ENCODE results near the gene NDUFS2.

Gene NDUFS2

DNA sequence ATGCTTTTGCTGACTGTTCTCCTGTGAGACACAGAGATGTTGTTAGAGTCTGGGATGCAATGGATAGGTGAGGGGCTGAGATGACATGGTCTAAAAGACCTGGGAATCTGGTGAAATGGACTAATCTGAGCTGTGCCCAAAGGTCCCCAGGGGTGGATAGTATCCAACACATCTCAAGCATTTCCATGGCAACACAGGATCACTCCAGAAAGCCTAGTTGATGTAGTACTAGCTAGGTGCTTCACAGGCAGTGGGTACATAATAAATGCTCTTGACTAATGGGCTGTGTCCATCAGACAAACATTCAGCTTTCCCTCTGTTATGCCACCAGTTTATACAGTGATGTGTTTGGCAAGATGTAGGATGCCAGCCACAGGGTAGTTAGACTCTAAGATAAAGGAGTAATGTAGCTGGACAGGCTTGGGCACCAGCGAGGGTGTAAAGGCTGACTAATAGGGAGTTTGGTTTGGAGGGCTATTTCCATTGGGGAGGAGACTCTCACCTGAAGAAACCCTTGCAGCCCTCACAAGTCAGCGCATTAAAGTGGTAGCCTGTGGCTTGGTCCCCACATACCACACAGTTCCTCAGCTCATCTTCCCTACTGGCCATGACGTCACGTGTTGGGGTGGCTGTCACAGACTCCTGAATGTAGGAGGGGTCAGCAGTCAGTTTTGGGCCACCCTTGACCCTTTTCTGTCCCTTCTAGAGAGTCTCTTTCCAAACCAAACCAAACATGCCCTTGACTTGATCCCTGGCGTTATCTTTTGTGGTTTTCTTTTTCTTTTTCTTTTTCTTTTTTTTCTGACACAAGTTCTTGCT, 34.0 kb downstream of the NDUFS2 start:
- H3K36me3 ChIP-seq (ENCODE audit: insufficient read depth, low read length): no peaks in the 10 kb centered on the region
- no peak overlapping the region for H3K9ac ChIP-seq (ENCODE audit: low read length)
- H3K4me1 ChIP-seq (ENCODE audit: insufficient read depth, low read length, severe bottlenecking): no peaks in the 10 kb centered on the region
- H3K79me2 ChIP-seq (ENCODE audit: insufficient read depth, low read length): no peaks in the 10 kb centered on the region
- no peak overlapping the region for H3K4me3 ChIP-seq (ENCODE audit: low read depth, low read length, poor library complexity, severe bottlenecking)
- TF ChIP-seq, protein P1, sequence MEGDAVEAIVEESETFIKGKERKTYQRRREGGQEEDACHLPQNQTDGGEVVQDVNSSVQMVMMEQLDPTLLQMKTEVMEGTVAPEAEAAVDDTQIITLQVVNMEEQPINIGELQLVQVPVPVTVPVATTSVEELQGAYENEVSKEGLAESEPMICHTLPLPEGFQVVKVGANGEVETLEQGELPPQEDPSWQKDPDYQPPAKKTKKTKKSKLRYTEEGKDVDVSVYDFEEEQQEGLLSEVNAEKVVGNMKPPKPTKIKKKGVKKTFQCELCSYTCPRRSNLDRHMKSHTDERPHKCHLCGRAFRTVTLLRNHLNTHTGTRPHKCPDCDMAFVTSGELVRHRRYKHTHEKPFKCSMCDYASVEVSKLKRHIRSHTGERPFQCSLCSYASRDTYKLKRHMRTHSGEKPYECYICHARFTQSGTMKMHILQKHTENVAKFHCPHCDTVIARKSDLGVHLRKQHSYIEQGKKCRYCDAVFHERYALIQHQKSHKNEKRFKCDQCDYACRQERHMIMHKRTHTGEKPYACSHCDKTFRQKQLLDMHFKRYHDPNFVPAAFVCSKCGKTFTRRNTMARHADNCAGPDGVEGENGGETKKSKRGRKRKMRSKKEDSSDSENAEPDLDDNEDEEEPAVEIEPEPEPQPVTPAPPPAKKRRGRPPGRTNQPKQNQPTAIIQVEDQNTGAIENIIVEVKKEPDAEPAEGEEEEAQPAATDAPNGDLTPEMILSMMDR (IDR thresholded peaks at IDR 0.05; ENCODE audit: low read length): no peak
- TF ChIP-seq EZH2 (IDR thresholded peaks at IDR 0.05; ENCODE audit: borderline replicate concordance, low read length): no peak
- H3K27me3 ChIP-seq (ENCODE audit: insufficient read depth, low read length): no peaks in the 10 kb centered on the region
- no peak overlapping the region for H3K27ac ChIP-seq (ENCODE audit: low read depth, low read length, poor library complexity, severe bottlenecking)
- no peaks in the 10 kb centered on the region for H3K9me3 ChIP-seq (ENCODE audit: low read length)
- H3F3A ChIP-seq (ENCODE audit: insufficient read depth, low read length): no peaks in the 10 kb centered on the region
- H3K4me2 ChIP-seq (ENCODE audit: low read length): no peak overlapping the region
- H4K20me1 ChIP-seq (ENCODE audit: insufficient read depth, low read length): no peaks in the 10 kb centered on the region
- no peak overlapping the region for H2AFZ ChIP-seq (ENCODE audit: low read length)
- no peaks in the 10 kb centered on the region for H3K9me2 ChIP-seq (ENCODE audit: low read depth, low read length)

DNA sequence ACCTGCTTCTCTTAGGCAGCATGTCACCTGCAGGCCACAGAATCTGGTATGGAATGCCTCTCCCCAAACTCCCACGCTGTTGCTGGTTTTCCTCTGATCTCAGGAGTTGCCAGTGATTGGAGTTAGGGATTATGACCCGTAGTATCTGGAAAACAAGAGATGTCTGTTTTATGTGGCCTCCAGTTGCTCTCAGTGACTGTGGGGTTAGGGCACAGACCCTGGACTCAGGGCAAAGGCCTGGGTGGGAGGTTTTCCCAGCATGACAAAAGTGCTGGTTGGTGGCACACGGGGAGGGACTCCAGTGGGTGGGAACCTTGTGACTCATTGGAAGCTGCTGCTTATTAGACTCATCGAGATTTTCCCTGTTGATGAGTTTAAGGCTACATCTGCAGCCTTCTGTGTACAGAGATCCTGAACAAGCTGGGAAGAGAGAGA, 35.9 kb downstream of the NDUFS2 start, which contains the start of gene NR1I3:
TSS of gene NR1I3 (minus strand) at position 165 of the 435 bp plus-strand sequence. CDS start 1,638 bp downstream, outside the sequence.
- Histone ChIP-seq H3K4me3 (ENCODE audit: low read depth, low read length, poor library complexity, severe bottlenecking) (no peak within 1 kb of the TSS), H3K9ac (ENCODE audit: low read length) (no peak within 1 kb of the TSS), H3K79me2 (ENCODE audit: insufficient read depth, low read length) (no peaks in the 10 kb centered on the region), H2AFZ (ENCODE audit: low read length) (no peak within 1 kb of the TSS), H3K36me3 (ENCODE audit: insufficient read depth, low read length) (no peaks in the 10 kb centered on the region), H3K4me2 (ENCODE audit: low read length) (no peak within 1 kb of the TSS), H3K27ac (ENCODE audit: low read depth, low read length, poor library complexity, severe bottlenecking) (no peak within 1 kb of the TSS), H3K9me2 (ENCODE audit: low read depth, low read length) (no peaks in the 10 kb centered on the region), H3K4me1 (ENCODE audit: insufficient read depth, low read length, severe bottlenecking) (no peaks in the 10 kb centered on the region), H3F3A (ENCODE audit: insufficient read depth, low read length) (no peaks in the 10 kb centered on the region), H3K27me3 (ENCODE audit: insufficient read depth, low read length) (no peaks in the 10 kb centered on the region), H3K9me3 (ENCODE audit: low read length) (no peaks in the 10 kb centered on the region), H4K20me1 (ENCODE audit: insufficient read depth, low read length) (no peaks in the 10 kb centered on the region)
- TF ChIP-seq EZH2 (IDR thresholded peaks at IDR 0.05; ENCODE audit: borderline replicate concordance, low read length): no peak
- TF ChIP-seq, protein P1 (IDR thresholded peaks at IDR 0.05; ENCODE audit: low read length): no peak

DNA sequence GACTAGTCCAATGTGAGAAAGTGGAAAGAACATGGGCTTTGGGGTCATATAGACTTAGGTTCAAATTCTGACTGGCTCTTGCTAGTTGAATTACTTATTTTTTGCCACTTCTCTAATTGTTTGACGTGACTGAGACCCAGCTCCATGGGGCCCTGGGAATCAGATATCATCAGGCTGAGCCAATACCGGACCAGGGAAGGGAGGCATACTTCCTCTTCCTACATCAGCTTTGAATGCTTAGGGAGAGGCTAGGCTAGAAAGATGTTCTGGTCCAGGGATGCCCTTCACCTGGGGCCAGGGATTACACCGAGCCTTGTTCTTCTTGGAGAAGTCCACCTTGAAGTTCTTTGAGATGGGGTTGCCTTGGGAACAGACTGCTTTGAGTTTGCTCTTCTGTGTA, 39.5 kb downstream of the NDUFS2 start:
- Histone ChIP-seq H3K9me2 (ENCODE audit: low read depth, low read length) (no peaks in the 10 kb centered on the region), H3K9me3 (ENCODE audit: low read length) (no peaks in the 10 kb centered on the region), H3K27ac (ENCODE audit: low read depth, low read length, poor library complexity, severe bottlenecking) (no peak overlapping the region), H3K27me3 (ENCODE audit: insufficient read depth, low read length) (no peaks in the 10 kb centered on the region), H3K79me2 (ENCODE audit: insufficient read depth, low read length) (no peaks in the 10 kb centered on the region), H3K4me3 (ENCODE audit: low read depth, low read length, poor library complexity, severe bottlenecking) (no peak overlapping the region), H3K4me1 (ENCODE audit: insufficient read depth, low read length, severe bottlenecking) (no peaks in the 10 kb centered on the region), H4K20me1 (ENCODE audit: insufficient read depth, low read length) (no peaks in the 10 kb centered on the region), H3K36me3 (ENCODE audit: insufficient read depth, low read length) (no peaks in the 10 kb centered on the region), H3K9ac (ENCODE audit: low read length) (no peak overlapping the region), H3K4me2 (ENCODE audit: low read length) (no peak overlapping the region), H3F3A (ENCODE audit: insufficient read depth, low read length) (no peaks in the 10 kb centered on the region), H2AFZ (ENCODE audit: low read length) (no peak overlapping the region)
- TF ChIP-seq, protein P1 (IDR thresholded peaks at IDR 0.05; ENCODE audit: low read length): no peak
- TF ChIP-seq EZH2 (IDR thresholded peaks at IDR 0.05; ENCODE audit: borderline replicate concordance, low read length): no peak
